Esophagus squamous epithelium (tissue), 4 donors: Measurements from ENCODE around the gene WDR76.

Experiments
- POLR2A ChIP-seq, 4 donors: fragments of 450-650 bp; IDR thresholded peaks; one replicate each; pipeline ENCODE4 v1.6.1; 2017; ENCODE audit warnings: antibody characterized with exemption in 4 of 4, mild to moderate bottlenecking in 4 of 4, moderate library complexity in 3 of 4
- TF ChIP-seq, protein P1 (sequence below), 6 experiments: fragments of 450-650 bp in 4 of 6; fragments of 200-600 bp in 2 of 6; sonication (generic) in 2 of 6; IDR thresholded peaks; one replicate each; pipeline ENCODE4 v1.5.1; 2016 to 2019; ENCODE audit warnings: antibody characterized with exemption in 6 of 6, mild to moderate bottlenecking in 4 of 6, moderate library complexity in 4 of 6

DNA sequence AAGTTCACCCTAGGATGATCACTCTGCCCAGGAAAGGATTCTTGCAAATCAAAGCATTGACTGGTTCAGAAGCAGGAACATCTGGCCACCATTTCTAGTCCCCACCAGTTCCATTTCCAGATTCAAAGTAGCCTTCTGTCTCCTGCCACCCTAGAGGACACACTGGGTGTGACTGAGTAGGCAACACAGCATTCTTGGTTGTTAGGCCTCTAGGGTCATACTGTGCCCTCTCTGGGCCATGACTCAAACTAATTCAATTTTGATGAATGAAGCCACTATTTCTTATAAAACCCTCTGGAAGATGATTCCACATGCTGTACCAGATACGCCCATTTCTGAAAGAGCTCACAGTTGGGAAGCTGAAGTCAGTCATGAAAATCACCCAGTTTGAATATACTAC lies 69.7 kb downstream of the WDR76 start:
- TF ChIP-seq, protein P1, sequence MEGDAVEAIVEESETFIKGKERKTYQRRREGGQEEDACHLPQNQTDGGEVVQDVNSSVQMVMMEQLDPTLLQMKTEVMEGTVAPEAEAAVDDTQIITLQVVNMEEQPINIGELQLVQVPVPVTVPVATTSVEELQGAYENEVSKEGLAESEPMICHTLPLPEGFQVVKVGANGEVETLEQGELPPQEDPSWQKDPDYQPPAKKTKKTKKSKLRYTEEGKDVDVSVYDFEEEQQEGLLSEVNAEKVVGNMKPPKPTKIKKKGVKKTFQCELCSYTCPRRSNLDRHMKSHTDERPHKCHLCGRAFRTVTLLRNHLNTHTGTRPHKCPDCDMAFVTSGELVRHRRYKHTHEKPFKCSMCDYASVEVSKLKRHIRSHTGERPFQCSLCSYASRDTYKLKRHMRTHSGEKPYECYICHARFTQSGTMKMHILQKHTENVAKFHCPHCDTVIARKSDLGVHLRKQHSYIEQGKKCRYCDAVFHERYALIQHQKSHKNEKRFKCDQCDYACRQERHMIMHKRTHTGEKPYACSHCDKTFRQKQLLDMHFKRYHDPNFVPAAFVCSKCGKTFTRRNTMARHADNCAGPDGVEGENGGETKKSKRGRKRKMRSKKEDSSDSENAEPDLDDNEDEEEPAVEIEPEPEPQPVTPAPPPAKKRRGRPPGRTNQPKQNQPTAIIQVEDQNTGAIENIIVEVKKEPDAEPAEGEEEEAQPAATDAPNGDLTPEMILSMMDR (IDR thresholded peaks at IDR 0.05): no peak
- no peak for TF ChIP-seq POLR2A (IDR thresholded peaks at IDR 0.05)
